ENCODE results near the gene ZNF669. TPM values are rescaled to one million over a fixed set of nuclear protein-coding genes. Genes with fewer than 3 reads are reported as not detected.

The ZNF669 gene
- total RNA-seq, 6 experiments from 2014 or later, result 0.90 to 2.6 (median 1.5) TPM

DNA sequence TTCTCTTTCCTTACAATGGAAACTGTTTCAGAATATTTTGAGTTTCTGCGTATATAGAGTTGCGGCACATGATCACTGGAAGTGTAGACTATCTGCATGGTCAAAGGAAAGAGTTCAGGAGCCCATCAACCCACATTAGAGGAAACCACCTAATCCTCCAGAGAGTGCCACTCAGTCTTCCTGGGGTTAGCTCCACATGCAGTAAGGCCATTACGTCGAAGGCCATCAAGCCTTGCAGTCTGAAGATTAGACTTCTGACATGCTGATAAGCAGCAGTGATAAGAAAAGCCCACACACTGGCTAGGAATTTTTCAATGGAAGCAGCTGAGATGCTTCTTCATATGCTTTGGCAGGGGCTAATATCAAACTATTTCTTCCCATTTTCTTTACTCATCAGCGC, 7.6 kb downstream of the ZNF669 start:
- Histone ChIP-seq H3K27ac (no peak overlapping the region), H3K27me3 (no peaks in the 10 kb centered on the region), H3K36me3 (peaks cover 0 to 16% (median 8%) of the 10 kb centered on the region in 4 donors), H3K4me1 (no peaks in the 10 kb centered on the region), H3K4me3 (no peak overlapping the region), H3K9me3 (peaks cover 0 to 15% (median 7%) of the 10 kb centered on the region in 4 donors)
- intact Hi-C loops (cut with DNase I), result no loop called here
- WGBS (ENCODE audit: insufficient coverage, low coverage, low lambda C conversion rate, missing lambda C conversion rate), result 78% methylated on average over 3 of the region's 5 CpGs
- TF ChIP-seq POLR2A (IDR thresholded peaks at IDR 0.05) (no peak), CTCF (IDR thresholded peaks at IDR 0.05) (no peak)
- DNase-seq, result no peak
- ATAC-seq, result no peak

DNA sequence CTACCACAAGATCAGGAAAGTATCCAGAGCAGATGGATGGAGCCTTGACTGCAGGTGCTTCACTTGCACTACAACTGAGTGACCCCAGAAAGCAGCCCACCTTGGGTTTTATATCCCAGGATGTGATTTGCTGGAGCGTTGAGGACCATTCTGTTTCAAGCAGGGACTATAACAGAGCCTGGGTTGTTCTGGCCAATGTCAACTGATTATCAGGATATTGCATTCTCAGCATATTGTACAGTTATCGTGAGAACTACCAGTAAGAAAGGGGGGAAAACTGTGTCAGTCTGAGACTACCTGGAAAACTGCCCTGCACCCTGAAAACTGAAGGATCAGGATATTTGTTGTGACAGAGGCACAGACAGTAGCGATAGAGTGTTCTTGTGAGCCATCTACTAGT, 8.0 kb downstream of the ZNF669 start:
- ATAC-seq (no peak), DNase-seq (no peak)
- Histone ChIP-seq H3K27ac (no peak overlapping the region), H3K9me3 (peaks cover 0 to 10% (median 5%) of the 10 kb centered on the region in 4 donors), H3K27me3 (no peaks in the 10 kb centered on the region), H3K4me1 (no peaks in the 10 kb centered on the region), H3K36me3 (peaks cover 0 to 13% (median 5%) of the 10 kb centered on the region in 4 donors), H3K4me3 (no peak overlapping the region)
- no peak for TF ChIP-seq CTCF (IDR thresholded peaks at IDR 0.05)
- TF ChIP-seq POLR2A (IDR thresholded peaks at IDR 0.05), result no peak
- intact Hi-C loops (cut with DNase I), result no loop called here
- 96% methylated on average over 3 of the region's 3 CpGs for WGBS (ENCODE audit: insufficient coverage, low coverage, low lambda C conversion rate, missing lambda C conversion rate)

DNA sequence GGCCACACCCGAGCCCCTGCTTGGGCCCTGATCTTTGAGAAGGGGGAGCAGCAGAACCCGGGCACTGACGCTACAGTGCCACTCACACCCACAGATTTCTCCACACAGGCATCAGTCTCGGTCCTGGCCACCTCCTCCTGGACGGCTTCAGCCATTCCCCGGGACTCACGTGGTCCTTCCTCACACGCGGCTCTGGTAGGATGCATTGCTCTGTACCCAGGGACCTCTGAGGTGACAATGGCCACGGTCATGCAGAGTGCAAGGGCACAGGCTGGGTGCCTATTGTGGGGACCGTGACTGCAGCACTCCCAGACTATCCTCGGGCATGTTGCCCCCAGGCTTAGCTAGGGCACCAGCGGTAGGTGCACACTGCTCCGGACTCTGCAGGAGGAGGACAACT, 13.7 kb downstream of the ZNF669 start:
- H3K27me3 ChIP-seq, result no peaks in the 10 kb centered on the region
- DNase-seq (no peak), ATAC-seq (peak in 2 of 4 donors; percentile 12 to 17)
- intact Hi-C loops (cut with DNase I), result no loop called here
- no peaks in the 10 kb centered on the region for H3K4me1 ChIP-seq
- no peaks in the 10 kb centered on the region for H3K36me3 ChIP-seq
- no peaks in the 10 kb centered on the region for H3K9me3 ChIP-seq
- H3K4me3 ChIP-seq, result no peak overlapping the region
- WGBS (ENCODE audit: insufficient coverage, low coverage, low lambda C conversion rate, missing lambda C conversion rate), result 54% methylated on average over 4 of the region's 14 CpGs
- no peak overlapping the region for H3K27ac ChIP-seq
- TF ChIP-seq CTCF (IDR thresholded peaks at IDR 0.05), result no peak
- no peak for TF ChIP-seq POLR2A (IDR thresholded peaks at IDR 0.05)

DNA sequence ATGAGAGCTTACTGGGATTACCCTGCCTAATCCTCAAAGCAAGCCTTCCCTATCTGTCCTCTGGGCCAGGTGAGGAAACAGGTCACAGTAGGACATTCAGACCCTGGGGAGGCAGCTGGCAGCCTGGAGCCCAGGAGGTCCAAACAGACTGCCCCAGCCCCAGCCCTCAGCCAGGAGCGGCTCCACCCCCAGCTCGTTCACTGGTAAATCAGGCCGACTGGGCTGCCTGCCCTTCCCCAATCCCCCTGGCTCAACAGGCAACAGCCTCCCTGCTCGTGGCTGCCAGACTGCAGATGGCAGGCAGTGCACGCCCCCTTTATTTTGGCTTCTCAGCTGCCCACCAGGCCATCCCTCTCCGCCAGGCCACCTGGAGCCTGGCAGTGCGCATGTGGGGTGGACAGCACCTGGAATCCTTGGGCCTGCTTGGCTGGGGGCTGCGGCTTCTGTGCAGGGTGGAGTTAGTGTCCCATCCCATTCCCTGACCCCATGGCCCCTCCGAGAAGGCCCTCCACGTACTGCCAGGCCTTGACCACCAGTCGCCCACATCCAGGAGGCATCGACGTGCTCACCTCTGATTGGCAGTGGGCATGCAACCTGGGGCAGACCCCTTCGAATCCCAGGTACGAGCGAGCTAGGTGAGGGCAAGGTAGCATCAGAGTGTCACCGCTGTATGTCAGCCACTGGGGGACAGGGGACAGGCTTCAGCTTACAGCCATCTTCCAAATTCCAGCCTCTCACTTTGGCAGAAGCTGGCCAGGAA, 14.4 kb downstream of the ZNF669 start:
- H3K4me3 ChIP-seq, result no peak overlapping the region
- intact Hi-C loops (cut with DNase I), result no loop called here
- H3K9me3 ChIP-seq, result no peaks in the 10 kb centered on the region
- no peaks in the 10 kb centered on the region for H3K4me1 ChIP-seq
- no peaks in the 10 kb centered on the region for H3K27me3 ChIP-seq
- 50% methylated on average over 2 of the region's 17 CpGs for WGBS (ENCODE audit: insufficient coverage, low coverage, low lambda C conversion rate, missing lambda C conversion rate)
- TF ChIP-seq CTCF (IDR thresholded peaks at IDR 0.05), result no peak
- TF ChIP-seq POLR2A (IDR thresholded peaks at IDR 0.05), result no peak
- DNase-seq (no peak), ATAC-seq (no peak)
- no peak overlapping the region for H3K27ac ChIP-seq
- H3K36me3 ChIP-seq, result no peaks in the 10 kb centered on the region

Measured in right lobe of liver (tissue), 6 donors.